Dedifferentiated amniotic fluid mesenchymal stem cell (primary cell): ENCODE results near the gene SPPL2C.
A peak's percentile ranks its signal among the peaks of the same experiment; 100 is the strongest.

Source experiments
- DNase-seq: peaks from one replicate; pipeline ENCODE4 v3.0.0-alpha.2; 2016; ENCODE audit errors: extremely low spot score

The SPPL2C gene

DNA sequence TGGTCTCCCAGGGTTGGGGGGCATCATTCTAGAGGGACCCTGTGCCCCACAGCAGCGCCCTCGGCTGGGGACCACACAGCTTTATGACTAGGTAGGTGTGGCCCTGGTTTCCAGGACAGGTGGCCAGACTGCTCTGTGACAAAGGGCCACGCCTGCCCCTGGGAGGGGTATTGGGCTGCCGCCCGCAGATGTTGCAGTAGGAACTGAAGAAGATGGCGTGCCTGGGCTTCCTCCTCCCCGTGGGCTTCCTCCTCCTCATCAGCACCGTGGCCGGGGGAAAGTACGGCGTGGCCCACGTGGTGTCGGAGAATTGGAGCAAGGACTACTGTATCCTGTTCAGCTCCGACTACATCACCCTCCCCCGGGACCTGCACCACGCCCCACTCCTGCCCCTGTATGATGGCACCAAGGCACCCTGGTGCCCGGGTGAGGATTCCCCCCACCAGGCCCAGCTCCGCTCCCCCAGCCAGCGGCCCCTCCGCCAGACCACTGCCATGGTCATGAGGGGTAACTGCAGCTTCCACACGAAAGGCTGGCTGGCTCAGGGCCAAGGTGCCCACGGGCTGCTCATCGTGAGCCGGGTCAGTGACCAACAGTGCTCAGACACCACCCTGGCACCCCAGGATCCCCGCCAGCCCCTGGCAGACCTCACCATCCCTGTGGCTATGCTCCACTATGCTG, at the start of gene SPPL2C:
Gene SPPL2C (plus strand): TSS at position 187 of the 681 bp plus-strand sequence. CDS start 26 bp downstream, at position 213.
- no peak for DNase-seq

GRCh38 chr17:45800816-45801215, 43.9 kb upstream of the SPPL2C start:
- DNase-seq, result no peak

DNA sequence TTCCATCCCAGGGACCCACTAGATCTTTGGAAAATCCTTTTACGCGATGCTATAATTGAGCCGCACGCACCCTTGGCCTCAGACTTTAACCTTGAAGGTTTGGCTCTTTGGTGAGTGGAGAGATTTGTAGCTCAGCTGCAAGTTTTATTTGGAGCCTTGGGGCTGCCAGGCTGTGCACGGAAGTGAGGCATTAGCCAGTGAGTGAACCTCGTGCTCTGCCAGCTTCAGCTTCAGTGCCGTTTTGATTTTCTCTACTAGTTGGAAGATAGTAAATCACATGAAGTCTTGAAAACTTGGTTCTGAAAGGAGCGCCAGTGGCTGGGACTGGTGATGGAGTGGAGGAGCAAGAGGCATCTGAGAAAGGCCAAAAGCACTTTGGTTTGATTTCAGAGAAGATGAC, 43.3 kb upstream of the SPPL2C start:
- DNase-seq, result no peak

- no peak for DNase-seq
Observed at GRCh38 chr17:45808845-45809244, 35.8 kb upstream of the SPPL2C start.

DNA sequence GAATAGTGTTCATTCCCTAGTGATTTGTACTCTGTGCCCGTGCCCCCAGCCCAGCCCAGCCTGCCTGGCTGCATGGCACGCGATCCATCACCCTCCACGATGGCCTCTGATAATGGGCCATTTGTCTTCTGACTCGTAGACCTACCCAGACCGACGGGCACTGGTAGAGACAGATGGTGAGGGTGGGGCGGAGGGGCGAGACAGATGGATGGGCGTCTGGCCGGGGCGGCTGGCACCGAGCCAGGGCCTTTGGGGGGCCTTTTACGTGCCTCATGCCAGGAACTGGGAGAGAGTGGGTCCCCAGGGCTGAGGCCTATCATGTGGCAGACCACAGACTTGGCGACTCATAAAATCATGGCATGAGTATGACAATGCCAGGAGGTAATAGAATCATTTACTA, 35.2 kb upstream of the SPPL2C start:
- DNase-seq, result no peak

DNA sequence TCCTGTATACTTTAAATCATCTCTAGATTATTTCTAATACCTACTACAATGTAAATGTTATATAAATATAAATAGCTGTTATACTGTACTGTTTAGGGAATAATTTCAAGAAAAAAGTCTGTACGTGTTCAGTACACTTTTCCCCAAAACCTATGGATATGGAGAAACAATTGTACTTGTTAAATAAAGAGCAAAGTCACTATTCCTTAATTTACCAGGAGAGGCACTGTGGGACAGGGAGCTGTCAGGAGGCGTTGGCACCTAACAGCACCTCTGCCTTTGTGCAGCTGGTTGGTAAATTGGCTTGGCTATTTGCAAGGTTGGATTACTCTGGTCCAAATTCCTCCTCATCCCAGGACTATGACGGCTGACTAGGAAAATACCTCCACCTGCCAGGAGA, 32.6 kb upstream of the SPPL2C start:
- DNase-seq, result no peak

DNA sequence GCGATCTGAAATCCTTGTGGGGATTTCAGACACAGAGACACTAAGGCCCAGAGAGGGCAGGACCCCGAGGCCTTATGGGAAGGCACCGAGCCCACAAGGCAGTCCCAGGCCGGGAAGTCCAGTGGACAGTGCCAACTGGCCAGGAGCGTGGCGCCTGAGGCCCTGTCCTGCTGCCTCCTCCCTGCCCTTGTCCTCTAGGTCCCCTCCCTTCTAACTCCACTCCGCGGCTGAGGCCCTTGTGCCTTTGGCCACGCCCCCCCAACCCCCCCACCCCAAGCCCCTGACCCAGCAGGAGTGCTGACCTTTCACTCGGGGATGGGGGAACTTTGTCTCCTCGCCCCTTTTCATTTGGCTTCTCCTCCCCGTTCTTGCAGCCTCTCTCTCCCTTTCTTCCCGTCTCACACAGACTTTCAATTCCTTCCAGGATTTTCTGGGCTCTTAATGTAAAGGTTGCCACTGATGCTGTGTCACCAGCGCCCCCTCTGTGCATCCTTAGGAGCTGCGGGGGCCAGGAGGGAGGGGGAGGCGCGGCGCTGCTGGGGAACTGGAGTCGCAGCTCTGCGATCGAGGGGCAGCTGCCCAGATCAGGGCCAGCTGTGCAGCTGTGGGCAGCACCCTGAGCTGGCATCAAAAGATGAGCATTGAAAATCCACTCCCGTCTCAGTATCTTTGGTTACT, 31.5 kb upstream of the SPPL2C start:
- DNase-seq, result no peak

DNA sequence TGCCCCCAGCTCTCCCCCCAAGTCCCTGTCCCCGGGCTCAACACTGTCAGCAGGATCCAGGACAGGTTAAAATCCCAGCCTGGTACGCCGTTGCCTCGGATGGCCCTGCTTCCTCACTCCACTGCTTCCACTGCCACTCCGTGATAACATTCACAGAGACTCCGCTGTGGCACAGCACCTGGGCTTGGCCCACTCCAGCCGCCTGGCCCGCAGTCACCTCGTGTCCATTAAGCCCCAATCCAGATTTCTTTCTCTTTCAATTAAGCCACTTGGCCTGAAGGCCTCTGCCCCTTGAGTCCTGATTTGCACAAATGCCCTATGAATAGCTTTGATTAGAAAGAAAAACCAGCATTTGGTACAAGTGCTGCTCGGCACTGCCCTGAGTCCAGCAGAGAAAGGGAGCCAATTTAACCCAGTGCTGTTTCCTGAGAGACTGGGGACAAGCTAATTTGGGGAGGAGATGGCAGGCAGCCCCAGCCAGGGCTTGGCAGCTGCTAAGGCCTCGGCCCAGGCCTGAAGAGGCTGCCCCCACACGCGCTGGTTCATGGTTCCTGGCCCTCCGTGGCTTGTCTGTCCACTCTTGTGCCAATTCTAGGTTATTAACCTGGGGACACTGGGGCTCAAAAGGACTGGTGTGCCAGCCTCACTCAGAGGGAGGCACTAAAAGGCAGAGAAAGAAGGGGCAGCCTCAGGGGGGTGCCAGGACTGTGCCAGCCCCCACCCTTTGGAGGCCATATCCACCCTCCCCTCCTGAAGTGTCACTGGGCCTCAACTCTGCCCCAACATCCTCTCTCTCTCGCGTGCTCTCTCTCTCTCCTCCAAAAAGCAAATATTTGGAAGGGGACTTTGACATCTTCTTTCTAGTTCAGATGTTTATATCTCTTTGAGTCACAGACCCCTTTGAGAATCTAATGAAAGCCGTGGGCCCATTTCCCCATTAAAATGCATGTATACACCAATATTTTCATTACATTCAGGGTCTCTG, 29.8 kb upstream of the SPPL2C start:
- no peak for DNase-seq

DNA sequence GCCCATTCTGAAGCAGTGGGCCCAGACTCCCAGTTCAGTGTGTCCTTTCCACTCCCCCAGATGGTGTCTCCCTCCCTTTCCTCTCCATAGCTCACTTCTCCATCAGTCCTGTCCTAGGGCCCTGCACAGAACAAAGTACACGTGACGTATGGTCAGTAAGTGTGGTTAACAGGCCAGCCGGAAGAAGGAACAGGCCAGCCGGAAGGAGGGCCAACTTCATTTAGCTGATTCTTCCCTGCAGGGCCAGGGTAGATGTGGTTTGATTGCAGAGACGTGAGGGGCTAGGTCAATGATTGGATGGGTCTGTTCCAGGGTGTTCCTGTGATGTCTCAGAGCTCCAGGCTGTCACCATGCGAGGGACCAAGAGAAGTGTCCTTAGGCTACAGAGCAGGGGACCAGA, 28.9 kb upstream of the SPPL2C start:
- DNase-seq, result no peak

DNA sequence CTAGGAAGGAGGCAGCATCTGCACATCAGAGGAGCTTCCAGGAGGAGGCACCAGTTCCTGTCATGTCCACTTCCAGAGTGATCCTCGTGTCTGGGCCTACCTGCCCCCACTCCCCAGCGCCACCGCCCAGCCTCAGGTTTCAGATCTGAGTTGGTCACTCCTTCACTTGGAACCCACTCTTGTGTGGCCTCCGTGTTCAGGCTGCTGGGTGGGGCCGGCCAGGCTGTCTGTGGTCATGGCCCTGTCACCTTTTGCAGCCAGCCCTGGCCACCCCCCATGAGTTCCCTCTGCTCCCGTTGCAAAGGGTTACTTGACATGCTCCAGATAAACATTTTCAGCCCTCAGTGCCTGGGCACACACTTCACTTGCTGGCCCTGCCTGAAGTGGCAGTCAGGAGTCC, 26.6 kb upstream of the SPPL2C start:
- DNase-seq, result no peak

GRCh38 chr17:45818699-45819098, 26.0 kb upstream of the SPPL2C start:
- DNase-seq, result no peak

DNA sequence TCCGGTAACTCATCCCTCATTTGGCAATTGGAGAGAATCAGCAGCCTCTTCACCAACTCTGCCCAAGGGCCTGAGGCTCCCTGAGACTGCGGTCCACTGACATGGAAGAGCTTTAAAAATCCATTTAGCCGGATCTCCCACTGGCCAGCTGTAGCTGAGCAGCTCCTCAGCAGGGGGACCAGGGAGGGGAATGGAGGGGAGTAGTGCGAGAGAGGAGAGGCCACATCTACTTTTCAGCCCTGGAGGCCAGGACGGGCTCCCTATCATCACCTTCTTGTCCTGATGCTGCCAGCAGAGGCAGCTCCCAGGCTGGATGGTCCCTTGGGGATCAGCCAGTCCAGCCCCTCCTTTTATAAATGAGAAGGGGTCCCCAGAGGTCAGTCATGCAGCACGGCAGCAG, 25.0 kb upstream of the SPPL2C start:
- DNase-seq, result no peak

DNA sequence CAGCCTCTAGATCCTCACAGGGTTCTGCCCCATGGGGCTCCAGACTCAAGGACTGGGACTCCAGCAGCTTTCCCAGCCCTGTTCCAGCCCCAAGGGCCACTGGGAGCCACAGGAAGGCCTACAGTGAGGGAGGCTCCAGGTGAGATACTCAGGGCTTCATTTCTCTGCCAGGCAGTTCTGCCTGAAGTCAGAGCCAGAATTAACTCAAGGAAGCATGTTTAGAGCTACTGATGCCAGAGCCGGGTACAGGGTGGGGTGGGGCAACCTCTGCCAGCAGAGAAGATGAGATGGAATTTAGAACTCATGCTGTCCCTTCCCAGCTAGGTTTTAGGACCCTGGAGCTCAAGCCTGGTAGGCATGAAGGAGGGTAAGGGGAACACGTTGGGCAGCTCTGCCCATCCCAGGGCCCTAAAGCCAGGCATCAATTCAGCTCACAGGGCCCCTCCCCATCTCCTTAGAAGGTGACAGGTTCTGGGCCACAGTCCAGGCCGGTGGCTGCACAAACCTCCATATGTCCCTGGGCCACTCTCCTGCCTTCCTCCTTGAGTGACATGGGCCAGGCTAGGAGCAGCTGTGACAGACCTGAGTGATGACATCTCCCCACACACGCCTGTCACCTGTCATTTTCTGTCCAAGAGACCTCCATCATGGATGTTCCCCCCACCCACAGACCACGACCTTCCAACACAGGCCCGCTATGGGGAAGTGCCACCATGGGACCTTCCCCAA, 24.5 kb upstream of the SPPL2C start:
- DNase-seq, result no peak

DNA sequence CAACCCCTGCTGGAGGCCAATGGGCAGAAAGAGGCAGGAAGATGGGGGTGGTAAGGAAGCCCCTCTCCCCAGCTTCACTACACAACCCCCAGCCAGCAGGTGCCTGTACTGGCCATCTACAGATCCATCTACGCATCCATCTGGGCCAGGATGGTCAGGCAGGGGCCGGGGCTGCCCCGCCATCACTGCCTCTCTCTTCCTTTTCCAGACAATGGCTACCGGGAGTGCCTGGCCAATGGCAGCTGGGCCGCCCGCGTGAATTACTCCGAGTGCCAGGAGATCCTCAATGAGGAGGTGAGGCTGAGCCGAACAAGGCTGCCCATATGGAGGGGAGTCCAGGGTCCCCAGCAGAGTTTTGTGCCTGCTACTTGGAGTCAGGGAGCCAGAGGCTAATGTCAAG, 23.5 kb upstream of the SPPL2C start:
- no peak for DNase-seq

GRCh38 chr17:45823598-45823997, 21.1 kb upstream of the SPPL2C start:
- DNase-seq, result no peak

- no peak for DNase-seq
Observed at GRCh38 chr17:45824475-45824874, 20.2 kb upstream of the SPPL2C start.

GRCh38 chr17:45824901-45825492, 19.7 kb upstream of the SPPL2C start:
- no peak for DNase-seq

DNA sequence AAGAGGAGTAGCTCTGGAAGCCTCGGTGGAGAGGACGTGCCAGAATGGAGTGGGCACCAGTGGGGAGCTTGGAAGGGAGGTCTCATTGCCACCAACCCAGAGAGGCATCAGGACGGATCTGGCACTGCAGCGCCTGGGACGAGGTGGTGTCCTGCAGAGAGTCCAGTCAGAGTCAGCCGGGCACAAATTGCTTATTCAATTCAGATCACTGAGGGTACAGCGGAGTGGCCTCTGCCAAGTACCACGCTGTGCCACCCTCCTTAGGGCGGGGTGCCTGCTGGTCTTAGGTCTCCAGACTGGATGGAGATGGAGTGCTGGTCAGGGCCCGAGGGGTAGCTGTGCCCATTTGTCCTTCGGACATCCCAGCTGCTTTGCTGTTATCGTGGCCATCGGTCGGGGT, 18.9 kb upstream of the SPPL2C start:
- no peak for DNase-seq

GRCh38 chr17:45826919-45827588, 17.6 kb upstream of the SPPL2C start:
- DNase-seq, result no peak

DNA sequence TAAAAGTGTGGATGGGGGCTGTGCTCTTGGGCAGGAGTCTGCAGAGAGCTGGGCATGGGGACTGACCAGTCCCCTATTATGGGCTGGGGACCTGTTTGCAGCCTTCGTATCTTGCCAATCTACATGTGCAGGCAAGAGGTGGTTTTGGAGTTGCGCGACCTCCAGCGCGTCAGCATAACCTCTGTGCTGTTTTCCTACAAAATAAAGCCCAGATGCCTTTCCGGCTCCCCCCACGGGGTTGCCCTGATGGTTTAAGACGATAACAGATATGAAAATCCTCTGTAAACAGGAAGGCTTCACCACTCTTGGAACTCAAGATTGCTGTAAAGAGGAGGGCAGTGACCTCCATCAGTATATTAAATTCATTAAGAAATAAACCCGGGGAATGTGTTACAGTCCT, 16.5 kb upstream of the SPPL2C start:
- DNase-seq, result no peak

DNA sequence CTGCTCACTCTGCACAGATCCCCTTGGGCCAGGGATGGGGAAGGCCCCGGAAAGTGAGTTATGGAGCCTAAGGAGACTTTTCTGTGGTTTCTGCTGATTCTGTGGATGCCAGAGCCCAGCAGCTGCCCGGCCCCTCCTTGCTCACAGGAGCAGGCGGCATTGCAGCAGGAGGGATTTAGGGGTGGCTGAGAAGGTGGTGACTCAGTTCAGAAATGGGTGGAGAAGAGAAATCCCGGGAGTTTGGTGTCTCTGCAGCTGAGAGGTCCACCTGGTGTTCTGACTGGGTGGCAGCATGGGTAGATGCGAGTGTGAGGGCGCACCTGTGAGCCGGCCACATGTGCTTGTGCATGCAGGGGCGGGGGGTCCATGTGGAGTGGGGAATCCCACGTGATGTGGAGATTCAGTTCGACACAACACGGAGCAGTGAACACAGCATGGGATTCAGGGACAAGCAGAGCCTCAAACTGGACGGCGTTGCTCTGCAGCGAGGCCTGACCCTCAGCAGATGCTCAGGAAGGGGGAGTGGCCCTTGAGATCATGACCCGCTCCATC, 16.0 kb upstream of the SPPL2C start:
- DNase-seq, result peak; percentile 16
